ENCODE data around the gene HSD17B1. TPM values are rescaled to one million over a fixed set of nuclear protein-coding genes. Genes with fewer than 3 reads are reported as not detected.

Gene HSD17B1
- total RNA-seq, 1 donor from 2014 or later, result 1.5 TPM

DNA sequence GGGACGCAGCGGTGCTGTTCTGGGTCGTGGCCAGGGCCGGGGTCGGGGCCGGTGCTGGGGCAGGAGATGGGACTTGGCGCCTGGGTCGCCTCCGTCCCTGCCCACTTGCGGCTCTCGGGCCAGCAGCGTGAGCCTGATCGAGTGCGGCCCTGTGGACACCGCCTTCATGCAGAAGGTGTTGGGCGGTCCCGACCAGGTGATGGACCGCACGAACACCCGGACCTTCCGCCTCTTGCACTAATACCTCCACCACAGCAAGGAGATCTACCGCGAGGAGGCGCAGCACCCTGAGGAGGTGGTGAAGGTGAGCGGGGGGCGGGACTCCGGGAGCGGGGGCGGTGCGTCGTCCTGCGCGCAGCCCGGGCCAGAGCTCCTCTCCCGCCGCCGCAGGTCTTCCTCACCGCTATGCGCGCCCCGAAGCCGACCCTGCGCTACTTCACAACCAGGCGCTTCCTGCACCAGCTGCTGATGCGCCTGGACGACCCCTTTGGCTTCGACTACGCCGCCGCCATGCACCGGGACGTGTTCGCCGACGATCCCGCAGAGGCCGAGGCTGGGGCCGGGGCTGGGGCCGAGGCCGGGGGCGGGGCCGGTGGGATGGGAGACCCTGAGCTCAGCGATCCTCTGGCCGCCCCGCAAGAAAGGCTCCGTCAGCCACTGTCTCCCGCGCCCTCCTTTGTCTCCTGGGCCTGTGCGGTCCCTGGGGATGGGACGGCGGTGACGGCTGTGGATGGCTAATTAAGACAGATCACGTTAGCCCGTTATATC, 4.5 kb upstream of the HSD17B1 start:
- Mint-ChIP-seq H3K36me3 (ENCODE audit: low read depth, unreplicated experiment) (peaks cover 2% of the 10 kb centered on the region), H3K9me3 (ENCODE audit: unreplicated experiment) (no peaks in the 10 kb centered on the region), H3K4me3 (ENCODE audit: unreplicated experiment) (peak overlapping the region; percentile 54), H3K4me1 (ENCODE audit: low read depth, unreplicated experiment) (peaks cover 5% of the 10 kb centered on the region), H3K27me3 (ENCODE audit: low read depth, unreplicated experiment) (peaks cover 2% of the 10 kb centered on the region), H3K27ac (ENCODE audit: unreplicated experiment) (no peak overlapping the region)
- no peaks in the 10 kb centered on the region for H3K9me3 ChIP-seq (ENCODE audit: insufficient read depth, low read depth, low read length)
- peaks cover under 1% of the 10 kb centered on the region for H3K4me1 ChIP-seq (ENCODE audit: insufficient read depth, low read length)
- H2AFZ ChIP-seq (ENCODE audit: low read depth, low read length), result peak overlapping the region; percentile 47
- no peak overlapping the region for H3K27ac ChIP-seq (ENCODE audit: low read depth, low read length)
- DNase-seq (ENCODE audit: low read depth), result no peak
- FAIRE-seq, result no peak
- H4K20me1 ChIP-seq (ENCODE audit: insufficient read depth, low read length), result peaks cover 9% of the 10 kb centered on the region
- H3K79me2 ChIP-seq (ENCODE audit: insufficient read depth, low read length), result peaks cover 5% of the 10 kb centered on the region
- no peak overlapping the region for H3K4me3 ChIP-seq (ENCODE audit: insufficient read depth, low read depth, low read length)
- peak overlapping the region; percentile 78 for H3K4me2 ChIP-seq (ENCODE audit: low read length)
- H3K9ac ChIP-seq (ENCODE audit: low read length), result no peak overlapping the region
- no peaks in the 10 kb centered on the region for H3K27me3 ChIP-seq (ENCODE audit: insufficient read depth, low read length)
- no peaks in the 10 kb centered on the region for H3K36me3 ChIP-seq (ENCODE audit: insufficient read depth, low read length)
- TF ChIP-seq CTCF (IDR thresholded peaks at IDR 0.05; ENCODE audit: insufficient read depth, low read depth, low read length), result peak; percentile 7
- TF ChIP-seq EZH2 (IDR thresholded peaks at IDR 0.05; ENCODE audit: insufficient read depth, low read length), result no peak

DNA sequence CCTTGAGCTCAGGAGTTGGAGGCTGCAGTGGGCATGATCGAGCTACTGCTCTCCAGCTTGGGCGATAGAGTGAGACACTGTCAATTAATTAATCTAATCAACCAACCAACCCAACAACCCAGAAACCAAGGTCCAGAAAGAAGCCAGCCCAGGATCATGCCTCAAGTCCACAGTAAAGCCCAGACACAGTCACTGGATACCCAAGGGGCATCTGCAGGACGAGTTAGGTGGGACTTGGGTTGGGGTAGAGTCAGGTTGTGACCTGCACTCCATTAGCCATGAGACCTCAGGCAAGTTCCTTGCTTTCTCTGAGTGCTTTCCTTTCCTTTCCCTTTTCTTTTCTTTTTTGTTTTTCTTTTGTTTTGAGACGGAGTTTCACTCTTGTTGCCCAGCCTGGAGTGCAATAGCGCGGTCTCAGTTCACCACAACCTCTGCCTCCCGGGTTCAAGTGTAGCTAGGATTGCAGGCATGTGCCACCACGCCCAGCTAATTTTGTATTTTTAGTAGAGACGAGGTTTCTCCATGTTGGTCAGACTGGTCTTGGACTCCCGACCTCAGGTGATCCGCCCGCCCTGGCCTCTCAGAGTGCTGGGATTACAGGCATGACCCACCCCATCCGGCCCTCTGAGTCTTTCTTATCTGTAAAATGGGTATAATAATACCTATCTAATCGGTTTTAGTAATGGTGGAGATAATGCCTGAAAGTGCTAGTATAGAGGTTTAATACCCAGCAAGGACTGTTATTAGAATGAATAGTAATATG, 3.5 kb upstream of the HSD17B1 start:
- H3K4me2 ChIP-seq (ENCODE audit: low read length), result peak overlapping the region; percentile 78
- H3K9ac ChIP-seq (ENCODE audit: low read length), result no peak overlapping the region
- Mint-ChIP-seq H3K4me1 (ENCODE audit: low read depth, unreplicated experiment) (peaks cover 6% of the 10 kb centered on the region), H3K27ac (ENCODE audit: unreplicated experiment) (peak overlapping the region; percentile 41), H3K27me3 (ENCODE audit: low read depth, unreplicated experiment) (peaks cover 2% of the 10 kb centered on the region), H3K9me3 (ENCODE audit: unreplicated experiment) (no peaks in the 10 kb centered on the region), H3K4me3 (ENCODE audit: unreplicated experiment) (peak overlapping the region; percentile 50), H3K36me3 (ENCODE audit: low read depth, unreplicated experiment) (peaks cover 2% of the 10 kb centered on the region)
- no peak for TF ChIP-seq EZH2 (IDR thresholded peaks at IDR 0.05; ENCODE audit: insufficient read depth, low read length)
- TF ChIP-seq CTCF (IDR thresholded peaks at IDR 0.05; ENCODE audit: insufficient read depth, low read depth, low read length), result no peak
- H3K4me3 ChIP-seq (ENCODE audit: insufficient read depth, low read depth, low read length), result no peak overlapping the region
- no peaks in the 10 kb centered on the region for H3K27me3 ChIP-seq (ENCODE audit: insufficient read depth, low read length)
- no peak overlapping the region for H2AFZ ChIP-seq (ENCODE audit: low read depth, low read length)
- no peaks in the 10 kb centered on the region for H3K36me3 ChIP-seq (ENCODE audit: insufficient read depth, low read length)
- peaks cover 15% of the 10 kb centered on the region for H3K79me2 ChIP-seq (ENCODE audit: insufficient read depth, low read length)
- no peaks in the 10 kb centered on the region for H3K9me3 ChIP-seq (ENCODE audit: insufficient read depth, low read depth, low read length)
- FAIRE-seq (no peak), DNase-seq (ENCODE audit: low read depth) (no peak)
- H3K4me1 ChIP-seq (ENCODE audit: insufficient read depth, low read length), result peaks cover 8% of the 10 kb centered on the region
- peaks cover 9% of the 10 kb centered on the region for H4K20me1 ChIP-seq (ENCODE audit: insufficient read depth, low read length)
- H3K27ac ChIP-seq (ENCODE audit: low read depth, low read length), result no peak overlapping the region

Measured in astrocyte (in vitro differentiated cells and primary cell).